SK-N-SH treated with all-trans-retinoic acid at 6 μM for 48 hours (cell line): ENCODE results near the gene UNC13C.

Source experiments
- ATAC-seq: fragments of 200-7000 bp; cut with Tn5 transposase; 3 replicates; pipeline ENCODE4 v1.9.1; 2020; ENCODE audit warnings: mild to moderate bottlenecking, moderate library complexity
- ARNTL ChIP-seq: fragments of 450-650 bp; formaldehyde crosslinking; IDR thresholded peaks from 2 replicates; pipeline ENCODE4 v1.5.0; 2020; ENCODE audit warnings: low read depth, mild to moderate bottlenecking, moderate library complexity, borderline replicate concordance
- BACH2 ChIP-seq: fragments of 250-450 bp; sonication (Bioruptor Pico); IDR thresholded peaks from 2 replicates; pipeline ENCODE4 v1.9.0; 2021; ENCODE audit warnings: mild to moderate bottlenecking, borderline replicate concordance
- CREB5 ChIP-seq: fragments of 250-450 bp; sonication (Bioruptor Pico); IDR thresholded peaks from 2 replicates; pipeline ENCODE4 v1.5.1; 2020; ENCODE audit warnings: low read depth, mild to moderate bottlenecking, moderate library complexity
- CSDC2 ChIP-seq: fragments of 250-450 bp; sonication (Bioruptor Pico); IDR thresholded peaks from 2 replicates; pipeline ENCODE4 v1.5.0; 2020; ENCODE audit warnings: mild to moderate bottlenecking, moderate library complexity
- CSRNP3 ChIP-seq: fragments of 250-450 bp; sonication (Bioruptor Pico); IDR thresholded peaks from 2 replicates; pipeline ENCODE4 v1.5.1; 2021; ENCODE audit warnings: mild to moderate bottlenecking, moderate library complexity
- ESRRG ChIP-seq: fragments of 250-450 bp; sonication (Bioruptor Pico); IDR thresholded peaks from 2 replicates; pipeline ENCODE4 v1.6.1; 2021; ENCODE audit warnings: mild to moderate bottlenecking
- GLIS3 ChIP-seq: fragments of 250-450 bp; sonication (Bioruptor Pico); IDR thresholded peaks from 2 replicates; pipeline ENCODE4 v1.5.0; 2020; ENCODE audit warnings: mild to moderate bottlenecking, moderate library complexity
- ISL1 ChIP-seq: fragments of 250-450 bp; sonication (Bioruptor Pico); IDR thresholded peaks from 2 replicates; pipeline ENCODE4 v2.1.2; 2022; ENCODE audit warnings: mild to moderate bottlenecking, moderate library complexity
- OSR1 ChIP-seq: fragments of 250-450 bp; sonication (Bioruptor Pico); IDR thresholded peaks from 2 replicates; pipeline ENCODE4 v1.8.0; 2022; ENCODE audit warnings: moderate library complexity, mild to moderate bottlenecking, inconsistent platforms
- PATZ1 ChIP-seq: fragments of 250-450 bp; sonication (Bioruptor Pico); IDR thresholded peaks from 2 replicates; pipeline ENCODE4 v1.8.0; 2020; ENCODE audit warnings: mild to moderate bottlenecking, moderate library complexity, borderline replicate concordance
- PPARA ChIP-seq: fragments of 250-450 bp; sonication (Bioruptor Pico); IDR thresholded peaks from 2 replicates; pipeline ENCODE4 v1.5.0; 2020; ENCODE audit warnings: mild to moderate bottlenecking, borderline replicate concordance
- RARB ChIP-seq: fragments of 250-450 bp; sonication (Bioruptor Pico); IDR thresholded peaks from 2 replicates; pipeline ENCODE4 v1.8.0; 2021; ENCODE audit warnings: mild to moderate bottlenecking, moderate library complexity
- TCF4 ChIP-seq: fragments of 250-450 bp; sonication (Bioruptor Pico); IDR thresholded peaks from 2 replicates; pipeline ENCODE4 v1.8.0; 2021; ENCODE audit warnings: mild to moderate bottlenecking, moderate library complexity, borderline replicate concordance
- TOX ChIP-seq: fragments of 250-450 bp; sonication (Bioruptor Pico); IDR thresholded peaks from 2 replicates; pipeline ENCODE4 v1.8.0; 2021; ENCODE audit warnings: mild to moderate bottlenecking, moderate library complexity, borderline replicate concordance
- TSHZ2 ChIP-seq: fragments of 250-450 bp; sonication (Bioruptor Pico); IDR thresholded peaks from 2 replicates; pipeline ENCODE4 v1.5.0; 2020; ENCODE audit warnings: mild to moderate bottlenecking, moderate library complexity
- ZC3H10 ChIP-seq: fragments of 250-450 bp; sonication (Bioruptor Pico); IDR thresholded peaks from 2 replicates; pipeline ENCODE4 v1.5.1; 2021; ENCODE audit warnings: mild to moderate bottlenecking, moderate library complexity
- ZNF565 ChIP-seq: fragments of 450-650 bp; formaldehyde crosslinking; conservative IDR thresholded peaks from 2 replicates; pipeline ENCODE4 v1.5.0; 2020; ENCODE audit warnings: low read depth, mild to moderate bottlenecking, moderate library complexity
- ZNF70 ChIP-seq: fragments of 450-650 bp; formaldehyde crosslinking; IDR thresholded peaks from 2 replicates; pipeline ENCODE4 v1.5.0; 2020; ENCODE audit warnings: mild to moderate bottlenecking, moderate library complexity
- ZNF8 ChIP-seq: fragments of 450-650 bp; formaldehyde crosslinking; IDR thresholded peaks from 2 replicates; pipeline ENCODE4 v1.5.0; 2020; ENCODE audit warnings: mild to moderate bottlenecking, moderate library complexity

The UNC13C gene

GRCh38 chr15:54528021-54528420 is 549.8 kb downstream of the UNC13C start:
- TF ChIP-seq CREB5 (CRISPR knock-in tag): no peak
- TF ChIP-seq ZNF8: no peak
- TF ChIP-seq TOX (CRISPR knock-in tag): no peak
- no peak for TF ChIP-seq PATZ1
- TF ChIP-seq RARB (CRISPR knock-in tag): no peak
- no peak for TF ChIP-seq ZNF565 (CRISPR knock-in tag)
- no peak for TF ChIP-seq ESRRG (CRISPR knock-in tag)
- no peak for TF ChIP-seq ZC3H10
- no peak for TF ChIP-seq PPARA
- no peak for TF ChIP-seq ISL1 (CRISPR knock-in tag)
- TF ChIP-seq CSDC2 (CRISPR knock-in tag): no peak
- TF ChIP-seq GLIS3 (CRISPR knock-in tag): no peak
- TF ChIP-seq TSHZ2: no peak
- no peak for TF ChIP-seq ARNTL (CRISPR knock-in tag)
- TF ChIP-seq, all 23 proteins: peak for 0
- ATAC-seq: no peak

GRCh38 chr15:54540721-54541120 is 562.5 kb downstream of the UNC13C start:
- ATAC-seq: no peak

GRCh38 chr15:54547491-54547890 is 569.2 kb downstream of the UNC13C start:
- TF ChIP-seq ZNF70 (CRISPR knock-in tag) (no peak), ZC3H10 (no peak), TOX (CRISPR knock-in tag) (no peak), OSR1 (CRISPR knock-in tag) (no peak), TCF4 (no peak), CREB5 (CRISPR knock-in tag) (no peak), PPARA (no peak), ESRRG (CRISPR knock-in tag) (no peak), PATZ1 (no peak)
- no peak for ATAC-seq

More at GRCh38 chr15:54540721-54541120, 562.5 kb downstream of the UNC13C start:
- TF ChIP-seq TOX (CRISPR knock-in tag): no peak
- no peak for TF ChIP-seq CREB5 (CRISPR knock-in tag)
- TF ChIP-seq CSRNP3 (CRISPR knock-in tag): no peak
- no peak for TF ChIP-seq OSR1 (CRISPR knock-in tag)
- no peak for TF ChIP-seq BACH2 (CRISPR knock-in tag)
